Esophagus muscularis mucosa (tissue), 4 donors: ENCODE results near the gene SLC9B1. TPM values are rescaled to one million over a fixed set of nuclear protein-coding genes. Genes with fewer than 3 reads are reported as not detected.

Experiments used
- DNase-seq: peaks from one replicate; pipeline ENCODE4 v3.0.0-alpha.2; 2017; ENCODE audit errors: extremely low spot score
- H3K27ac ChIP-seq, 4 donors: fragments of 200-600 bp; sonication (generic); replicated peaks in 1 of 4; 1 replicate in 3 of 4; 2 replicates in 1 of 4; pipeline ENCODE4 v1.5.1; 2016 to 2019; ENCODE audit warnings: mild to moderate bottlenecking in 1 of 4
- H3K27me3 ChIP-seq, 4 donors: fragments of 200-600 bp; sonication (generic); one replicate each; pipeline versions ENCODE4 v1.5.1 to v1.6.0; 2016 to 2019
- H3K36me3 ChIP-seq, 4 donors: fragments of 200-600 bp; sonication (generic); one replicate each; pipeline ENCODE4 v1.5.1; 2016 to 2019
- H3K4me1 ChIP-seq, 4 donors: fragments of 200-600 bp; sonication (generic); one replicate each; pipeline ENCODE4 v1.5.1; 2016 to 2019
- H3K4me3 ChIP-seq, 4 donors: fragments of 200-600 bp; sonication (generic); 1 replicate in 2 of 4; 2 replicates in 2 of 4; pipeline ENCODE4 v1.5.1; 2016 to 2019; ENCODE audit warnings: mild to moderate bottlenecking in 4 of 4, moderate library complexity in 1 of 4
- H3K9me3 ChIP-seq, 4 donors: fragments of 200-600 bp; sonication (generic); 1 replicate in 3 of 4; 2 replicates in 1 of 4; pipeline ENCODE4 v1.5.1; 2016 to 2019
- CTCF ChIP-seq, 3 experiments: fragments of 200-600 bp in 2 of 3; fragments of 450-650 bp in 1 of 3; sonication (generic) in 2 of 3; IDR thresholded peaks; one replicate each; pipeline ENCODE4 v1.5.1; 2017 to 2019; ENCODE audit warnings: antibody characterized with exemption in 3 of 3, mild to moderate bottlenecking in 2 of 3, moderate library complexity in 1 of 3
- EP300 ChIP-seq: sonication (generic); formaldehyde crosslinking; IDR thresholded peaks from one replicate; pipeline ENCODE4 v1.6.1; 2017; ENCODE audit warnings: antibody characterized with exemption
- POLR2A ChIP-seq: fragments of 450-650 bp; IDR thresholded peaks from one replicate; pipeline ENCODE4 v1.6.1; 2017; ENCODE audit warnings: antibody characterized with exemption, moderate library complexity, mild to moderate bottlenecking, low read depth
- POLR2AphosphoS5 ChIP-seq, 2 donors: sonication (generic); formaldehyde crosslinking; IDR thresholded peaks; one replicate each; pipeline ENCODE4 v1.6.1; 2017; ENCODE audit warnings: antibody characterized with exemption in 2 of 2
- WGBS: methylation state at CpG from one replicate; pipeline ENCODE4 v1.1.5; 2018; 5-methylcytosine and 5-hydroxymethylcytosine counted together
- intact Hi-C: fragments of 100-400 bp; cut with DNase I; formaldehyde crosslinking; loops from one replicate; pipeline ENCODE4 v1.15.1; 2023
- total RNA-seq, 4 donors: library from RNA; depleted of rRNA; stranded (reverse); fragments of >200 nt; gene quantifications; one replicate each; pipeline versions ENCODE4 v1.1.0 to v1.2.1, GENCODE V29; 2016

SLC9B1 gene
- total RNA-seq, 4 donors from 2014 or later = 0.29 to 1.3 (median 0.99) TPM; not detected in 1

DNA sequence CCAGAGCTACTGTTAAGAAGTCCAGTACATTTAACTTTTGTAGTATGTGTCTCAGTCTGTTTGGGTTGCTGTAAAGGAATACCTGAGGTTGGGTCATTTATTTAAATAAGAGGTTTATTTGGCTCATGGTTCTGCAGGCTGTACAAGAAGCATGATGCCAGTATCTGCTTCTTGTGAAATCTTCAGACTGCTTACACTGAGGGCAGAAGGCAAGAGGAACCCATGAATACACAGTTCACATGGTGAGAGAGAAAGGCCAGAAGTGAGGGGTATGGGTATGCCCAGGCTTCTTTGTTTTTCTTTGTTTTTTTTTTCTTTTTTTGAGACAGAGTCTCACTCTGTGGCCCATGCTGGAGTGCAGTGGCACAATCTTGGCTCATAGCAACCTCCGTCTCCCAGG is 156.8 kb downstream of the SLC9B1 start:
- Histone ChIP-seq H3K9me3 (peaks cover 0 to 13% (median 8%) of the 10 kb centered on the region in 4 donors), H3K36me3 (no peaks in the 10 kb centered on the region), H3K27me3 (no peaks in the 10 kb centered on the region), H3K27ac (no peak overlapping the region), H3K4me1 (peaks cover 3 to 5% (median 4%) of the 10 kb centered on the region in 4 donors), H3K4me3 (no peak overlapping the region)
- no peak for DNase-seq
- intact Hi-C loops = no loop called here
- no peak for TF ChIP-seq POLR2A
- TF ChIP-seq POLR2AphosphoS5 (IDR thresholded peaks at IDR 0.05) = no peak
- TF ChIP-seq CTCF (IDR thresholded peaks at IDR 0.05) = no peak
- no peak for TF ChIP-seq EP300
- WGBS = 100% methylated on average over 1 of the region's 1 CpG

- Histone ChIP-seq H3K27ac (no peak overlapping the region), H3K36me3 (no peaks in the 10 kb centered on the region), H3K4me3 (no peak overlapping the region), H3K4me1 (no peaks in the 10 kb centered on the region), H3K27me3 (no peaks in the 10 kb centered on the region), H3K9me3 (peaks cover 0 to 13% (median 8%) of the 10 kb centered on the region in 4 donors)
- no peak for DNase-seq
- intact Hi-C loops = no loop called here
- 86% methylated on average over 1 of the region's 1 CpG for whole genome bisulfite sequencing
- TF ChIP-seq POLR2A (no peak), CTCF (IDR thresholded peaks at IDR 0.05) (no peak), EP300 (no peak), POLR2AphosphoS5 (IDR thresholded peaks at IDR 0.05) (no peak)
Observed at GRCh38 chr4:102862016-102862415, 157.5 kb downstream of the SLC9B1 start.

DNA sequence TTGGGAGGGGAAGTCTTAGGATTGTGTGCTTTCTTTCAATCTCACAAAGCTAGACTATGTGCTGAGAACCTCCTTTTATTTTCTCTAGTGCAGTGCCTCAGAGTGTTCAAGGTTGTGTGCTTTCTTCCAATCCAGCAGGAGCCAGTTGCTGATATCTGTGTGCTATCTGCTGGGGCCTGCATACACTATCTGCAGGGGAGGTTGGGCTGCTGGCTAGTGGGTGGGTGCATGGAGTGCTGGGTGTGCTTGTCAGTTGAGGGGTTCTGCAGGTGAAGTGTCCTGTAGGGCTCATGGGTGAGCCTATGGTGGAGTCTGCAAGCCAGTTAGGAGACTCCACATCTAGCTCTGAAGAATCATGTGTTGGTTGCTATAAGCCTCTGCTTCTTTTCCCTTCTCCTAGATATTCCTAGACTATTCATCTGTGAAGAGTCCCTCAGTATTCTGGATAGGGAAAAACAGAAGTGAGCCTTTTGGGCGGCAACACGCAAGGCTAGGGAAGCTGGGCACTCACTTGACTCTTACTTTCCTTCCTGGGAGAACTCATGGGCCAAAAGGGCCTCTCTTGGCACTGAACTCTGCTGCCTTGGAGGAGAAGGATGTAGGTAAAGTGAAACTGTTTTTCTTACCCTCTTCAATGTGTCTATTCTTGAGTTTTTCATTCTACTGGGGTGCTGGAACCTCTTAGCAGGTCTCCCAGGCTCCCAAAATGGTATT is 158.7 kb downstream of the SLC9B1 start:
- H3K27ac ChIP-seq = no peak overlapping the region
- no peaks in the 10 kb centered on the region for H3K4me1 ChIP-seq
- H3K4me3 ChIP-seq = no peak overlapping the region
- intact Hi-C loops = no loop called here
- peaks cover 0 to 13% (median 8%) of the 10 kb centered on the region in 4 donors for H3K9me3 ChIP-seq
- WGBS = 86% methylated on average over 2 of the region's 2 CpGs
- no peaks in the 10 kb centered on the region for H3K27me3 ChIP-seq
- no peaks in the 10 kb centered on the region for H3K36me3 ChIP-seq
- TF ChIP-seq CTCF (IDR thresholded peaks at IDR 0.05) (no peak), POLR2A (no peak), EP300 (no peak), POLR2AphosphoS5 (IDR thresholded peaks at IDR 0.05) (no peak)
- DNase-seq = no peak

DNA sequence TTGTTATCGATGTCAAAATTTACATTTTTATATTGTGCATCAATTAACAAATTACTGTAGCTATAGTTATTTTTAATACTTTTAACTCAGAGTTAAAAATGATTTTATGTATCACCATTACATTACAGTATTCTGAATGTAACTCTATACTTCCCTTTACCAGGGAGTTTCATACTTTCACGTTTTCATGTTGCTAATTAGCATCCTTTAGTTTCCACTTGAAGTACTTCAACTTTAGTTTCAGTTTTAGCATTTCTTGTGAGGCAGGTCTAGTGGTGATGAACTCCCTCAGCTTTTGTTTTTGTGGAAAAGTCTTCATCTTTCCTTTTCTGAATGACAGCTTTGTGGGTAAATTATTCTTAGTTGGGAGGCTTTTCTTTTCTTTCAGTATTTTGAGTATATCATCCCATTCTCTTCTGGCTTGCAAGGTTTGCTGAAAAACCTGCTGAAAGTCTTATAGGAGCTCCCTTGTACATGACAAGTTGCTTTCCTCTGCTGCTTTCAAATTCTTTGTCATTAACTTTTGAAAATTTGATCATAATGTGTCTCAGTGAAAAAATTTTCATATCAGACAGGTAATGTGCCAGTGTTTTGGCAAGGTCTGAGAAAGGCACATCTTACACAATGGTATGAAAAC is 160.6 kb downstream of the SLC9B1 start:
- TF ChIP-seq POLR2AphosphoS5 (IDR thresholded peaks at IDR 0.05) = no peak
- no peak for TF ChIP-seq POLR2A
- TF ChIP-seq CTCF (IDR thresholded peaks at IDR 0.05) = no peak
- no peak for TF ChIP-seq EP300
- H3K36me3 ChIP-seq = no peaks in the 10 kb centered on the region
- no peak overlapping the region for H3K27ac ChIP-seq
- H3K4me1 ChIP-seq = no peaks in the 10 kb centered on the region
- WGBS = 89% methylated on average over 2 of the region's 2 CpGs
- peaks cover 0 to 13% (median 8%) of the 10 kb centered on the region in 4 donors for H3K9me3 ChIP-seq
- no peak overlapping the region for H3K4me3 ChIP-seq
- no peaks in the 10 kb centered on the region for H3K27me3 ChIP-seq
- DNase-seq = no peak
- intact Hi-C loops = no loop called here

Other genes starting within 250 kb of the SLC9B1 start
- 100 to 1,000 TPM; 332 to 438 (median 394) TPM for gene UBE2D3, start 192.2 kb downstream of the SLC9B1 start, total RNA-seq
- gene CISD2, start 150.7 kb downstream of the SLC9B1 start, total RNA-seq = 10 to 100 TPM in 2 of 4 donors, 1 to 10 TPM in 2; 6.6 to 13.3 (median 10.3) TPM
- gene SLC9B2, start 57.1 kb upstream of the SLC9B1 start, total RNA-seq = 10 to 100 TPM; 12.9 to 34.0 (median 19.0) TPM
- gene BDH2, start 80.1 kb upstream of the SLC9B1 start, total RNA-seq = 10 to 100 TPM; 31.6 to 59.4 (median 47.1) TPM
- 1 to 10 TPM in 1 of 4 donors, under 1 TPM in 3; 0.42 to 1.2 (median 0.69) TPM for gene CENPE, start 178.6 kb upstream of the SLC9B1 start, total RNA-seq